HCT116 (cell line): ENCODE measurements around the gene PDE7B. TPM values are rescaled to one million over a fixed set of nuclear protein-coding genes. Genes with fewer than 3 reads are reported as not detected.

ENCODE experiments used
- ATAC-seq: fragments of 200-7000 bp; cut with Tn5 transposase; 2 replicates; pipeline ENCODE4 v1.9.1; 2020; ENCODE audit warnings: mild to moderate bottlenecking, moderate library complexity
- BruUV-seq: library from RNA; stranded (reverse); fragments of 400-500 nt; replicated peaks from 2 replicates; lab custom pipeline; 2021; lab: Mats Ljungman, UMichigan
- CTCF ChIA-PET: fragments of 300-600 bp; sonication (Branson Sonifier 250); formaldehyde crosslinking; loops from one replicate; lab custom pipeline; 2021; ENCODE audit warnings: antibody characterized with exemption; lab: Charles Lee
- POLR2A ChIA-PET: fragments of 300-600, 350-600 bp; sonication (Branson Sonifier 250); formaldehyde crosslinking; loops from one replicate; lab custom pipeline; 2021; ENCODE audit warnings: antibody characterized with exemption; lab: Charles Lee
- RAD21 ChIA-PET, 2 experiments: fragments of 300-600 bp; sonication (Branson Sonifier 250); formaldehyde crosslinking; loops; one replicate each; lab custom pipeline; 2023; ENCODE audit warnings: low total read pairs in 2 of 2; ENCODE audit not compliant: uncharacterized antibody in 2 of 2, unreplicated experiment in 2 of 2, low non-redundant PET in 1 of 2; lab: Charles Lee
- DNase-seq: peaks from one replicate; pipeline ENCODE4 v3.0.0-alpha.2; 2010; ENCODE audit warnings: low read depth, low spot score
- H2AFZ ChIP-seq: fragments of 200-600 bp; shearing (Covaris generic), sonication (generic); 2 replicates; pipeline ENCODE4 v1.6.1; 2017; ENCODE audit warnings: low read depth, mixed run types, mixed read lengths, antibody characterized with exemption, low read length; ENCODE audit not compliant: poor library complexity, severe bottlenecking
- H3K27ac ChIP-seq: 2 replicates; pipeline ENCODE4 v1.5.1; 2012; ENCODE audit warnings: low read depth, low read length
- H3K27me3 ChIP-seq: fragments of 200-600 bp; sonication (generic); 2 replicates; pipeline ENCODE4 v1.6.1; 2016; ENCODE audit warnings: mixed run types, low read length, mixed read lengths; ENCODE audit not compliant: insufficient read depth
- H3K36me3 ChIP-seq, 2 experiments: fragments of 200-500 bp in 1 of 2; fragments of 200-600 bp in 1 of 2; sonication (Bioruptor generic) in 1 of 2; sonication (generic) in 1 of 2; 2 replicates each; pipeline versions ENCODE4 v1.5.1 to v1.6.1; 2014 to 2016; ENCODE audit warnings: low read length in 2 of 2, inconsistent platforms in 1 of 2, mixed read lengths in 1 of 2, mixed run types in 1 of 2; ENCODE audit not compliant: insufficient read depth in 2 of 2, control insufficient read depth in 1 of 2
- H3K4me1 ChIP-seq, 2 experiments: fragments of 200-600 bp in 1 of 2; sonication (generic) in 1 of 2; 2 replicates each; pipeline versions ENCODE4 v1.5.1 to v1.6.1; 2012 to 2017; ENCODE audit warnings: low read length in 2 of 2, inconsistent platforms in 1 of 2, mild to moderate bottlenecking in 1 of 2, mixed read lengths in 1 of 2, mixed run types in 1 of 2, moderate library complexity in 1 of 2; ENCODE audit not compliant: insufficient read depth in 2 of 2, control insufficient read depth in 1 of 2
- H3K4me2 ChIP-seq: fragments of 200-600 bp; sonication (generic); 2 replicates; pipeline ENCODE4 v1.6.1; 2017; ENCODE audit warnings: mixed run types, low read length, mixed read lengths
- H3K4me3 ChIP-seq, 2 experiments: fragments of 200-600 bp in 1 of 2; sonication (generic) in 1 of 2; replicated peaks in 1 of 2; 2 replicates each; pipeline ENCODE4 v1.5.1; 2011 to 2016; ENCODE audit warnings: low read length in 2 of 2, control low read depth in 1 of 2, low read depth in 1 of 2, mild to moderate bottlenecking in 1 of 2, mixed read lengths in 1 of 2, mixed run types in 1 of 2
- H3K79me2 ChIP-seq: fragments of 200-600 bp; sonication (generic); 2 replicates; pipeline ENCODE4 v1.6.1; 2017; ENCODE audit warnings: mild to moderate bottlenecking, mixed run types, low read length, moderate library complexity, mixed read lengths; ENCODE audit not compliant: insufficient read depth
- H3K9ac ChIP-seq: fragments of 200-600 bp; sonication (generic); 2 replicates; pipeline ENCODE4 v1.6.1; 2016; ENCODE audit warnings: low read length, mixed read lengths
- H3K9me2 ChIP-seq: fragments of 200-600 bp; sonication (generic), shearing (Covaris generic); 2 replicates; pipeline ENCODE4 v1.6.1; 2017; ENCODE audit warnings: mixed run types, mild to moderate bottlenecking, moderate library complexity; ENCODE audit not compliant: insufficient read depth
- H3K9me3 ChIP-seq, 2 experiments: fragments of 200-500 bp in 1 of 2; fragments of 200-600 bp in 1 of 2; sonication (Bioruptor generic) in 1 of 2; sonication (generic) in 1 of 2; 2 replicates each; pipeline ENCODE4 v1.6.1; 2014 to 2017; ENCODE audit warnings: low read length in 2 of 2, mixed read lengths in 2 of 2, inconsistent platforms in 1 of 2, low read depth in 1 of 2, mild to moderate bottlenecking in 1 of 2, mixed run types in 1 of 2, moderate library complexity in 1 of 2; ENCODE audit not compliant: control insufficient read depth in 1 of 2, insufficient read depth in 1 of 2
- H4K20me1 ChIP-seq: fragments of 200-600 bp; sonication (generic), shearing (Covaris generic); 2 replicates; pipeline ENCODE4 v1.6.1; 2017; ENCODE audit warnings: mixed run types, mild to moderate bottlenecking, moderate library complexity; ENCODE audit not compliant: insufficient read depth
- CEBPB ChIP-seq: IDR thresholded peaks from 2 replicates; pipeline ENCODE4 v1.6.1; 2012; ENCODE audit warnings: low read depth
- EGR1 ChIP-seq: IDR thresholded peaks from 2 replicates; pipeline ENCODE4 v1.6.1; 2012; ENCODE audit warnings: low read depth
- ELF1 ChIP-seq: IDR thresholded peaks from 2 replicates; pipeline ENCODE4 v1.6.1; 2012; ENCODE audit warnings: low read depth, borderline replicate concordance
- EZH2 ChIP-seq: fragments of 200-600 bp; sonication (generic); IDR thresholded peaks from 2 replicates; pipeline ENCODE4 v1.6.1; 2017; ENCODE audit warnings: antibody characterized with exemption, mixed run types
- EZH2phosphoT487 ChIP-seq: fragments of 200-600 bp; IDR thresholded peaks from 2 replicates; pipeline ENCODE4 v1.6.1; 2018; ENCODE audit warnings: antibody characterized with exemption, borderline replicate concordance
- FOSL1 ChIP-seq: IDR thresholded peaks from 2 replicates; pipeline ENCODE4 v1.6.1; 2012; ENCODE audit warnings: low read depth
- JUND ChIP-seq: IDR thresholded peaks from 2 replicates; pipeline ENCODE4 v1.6.1; 2012
- MAX ChIP-seq: IDR thresholded peaks from 2 replicates; pipeline ENCODE4 v1.6.1; 2012
- POLR2A ChIP-seq: IDR thresholded peaks from 2 replicates; pipeline ENCODE4 v1.7.0; 2011; ENCODE audit warnings: borderline replicate concordance; ENCODE audit not compliant: insufficient read depth, insufficient read length; ENCODE audit errors: extremely low read depth
- POLR2AphosphoS5 ChIP-seq: IDR thresholded peaks from 2 replicates; pipeline ENCODE4 v1.6.1; 2011; ENCODE audit warnings: mild to moderate bottlenecking, low read depth, low read length, moderate library complexity
- RAD21 ChIP-seq: IDR thresholded peaks from 2 replicates; pipeline ENCODE4 v1.6.1; 2012; ENCODE audit warnings: low read depth, mild to moderate bottlenecking
- SIN3A ChIP-seq: IDR thresholded peaks from 2 replicates; pipeline ENCODE4 v1.6.1; 2012; ENCODE audit warnings: low read depth
- TCF7L2 ChIP-seq: IDR thresholded peaks from 2 replicates; pipeline ENCODE4 v1.7.0; 2011; ENCODE audit warnings: borderline replicate concordance, inconsistent platforms; ENCODE audit not compliant: insufficient read depth, insufficient read length; ENCODE audit errors: extremely low read depth
- YY1 ChIP-seq: IDR thresholded peaks from 2 replicates; pipeline ENCODE4 v1.6.1; 2011; ENCODE audit warnings: low read length, low read depth, moderate library complexity, mild to moderate bottlenecking; ENCODE audit not compliant: insufficient replicate concordance; ENCODE audit errors: extremely low read depth
- ZNF274 ChIP-seq: fragments of 200-500 bp; sonication (Bioruptor generic); IDR thresholded peaks from 2 replicates; pipeline ENCODE4 v1.6.1; 2014; ENCODE audit warnings: mild to moderate bottlenecking, low read depth, low read length, inconsistent platforms
- intact Hi-C: fragments of 100-400 bp; cut with micrococcal nuclease; formaldehyde crosslinking; loops from 2 replicates; pipeline ENCODE4 v1.10.0; 2022
- total RNA-seq: library from RNA; stranded (reverse); gene quantifications from one replicate; pipeline ENCODE4 v1.2.1, GENCODE V29; 2021; ENCODE audit not compliant: unreplicated experiment
- TF ChIP-seq, protein P1 (sequence below): IDR thresholded peaks from 2 replicates; pipeline ENCODE4 v1.6.1; 2012; ENCODE audit warnings: low read depth
- TF ChIP-seq, protein P2 (sequence below), 3 experiments: fragments of 200-600 bp in 1 of 3; sonication (generic) in 1 of 3; IDR thresholded peaks in 2 of 3; conservative IDR thresholded peaks in 1 of 3; 2 replicates each; pipeline ENCODE4 v1.5.1; 2012 to 2017; ENCODE audit warnings: low read depth in 2 of 3, low read length in 2 of 3, antibody characterized with exemption in 1 of 3, borderline replicate concordance in 1 of 3, control low read depth in 1 of 3, mild to moderate bottlenecking in 1 of 3, mixed read lengths in 1 of 3, mixed run types in 1 of 3, moderate library complexity in 1 of 3; ENCODE audit not compliant: insufficient read depth in 1 of 3

The PDE7B gene
- total RNA-seq, 1 experiment from 2014 or later, result 0.61 TPM

GRCh38 chr6:135962731-135963130 lies 111.2 kb downstream of the PDE7B start:
- Histone ChIP-seq H3K4me3 (no peak overlapping the region), H2AFZ (no peak overlapping the region), H3K27ac (no peak overlapping the region), H4K20me1 (no peaks in the 10 kb centered on the region), H3K9ac (no peak overlapping the region), H3K79me2 (no peaks in the 10 kb centered on the region), H3K9me3 (no peaks in the 10 kb centered on the region), H3K9me2 (no peaks in the 10 kb centered on the region), H3K4me2 (no peak overlapping the region), H3K4me1 (no peaks in the 10 kb centered on the region), H3K36me3 (no peaks in the 10 kb centered on the region), H3K27me3 (no peaks in the 10 kb centered on the region)
- ChIA-PET CTCF (no interaction called here), RAD21 (no interaction called here), POLR2A (no interaction called here)
- BruUV-seq, result no TSS peak
- intact Hi-C loops, result no loop called here
- DNase-seq, result no peak
- no peak for ATAC-seq
- no peak for TF ChIP-seq FOSL1
- TF ChIP-seq EZH2phosphoT487, result no peak
- no peak for TF ChIP-seq MAX
- no peak for TF ChIP-seq TCF7L2
- no peak for TF ChIP-seq SIN3A
- no peak for TF ChIP-seq RAD21
- no peak for TF ChIP-seq ZNF274
- TF ChIP-seq, protein P1, sequence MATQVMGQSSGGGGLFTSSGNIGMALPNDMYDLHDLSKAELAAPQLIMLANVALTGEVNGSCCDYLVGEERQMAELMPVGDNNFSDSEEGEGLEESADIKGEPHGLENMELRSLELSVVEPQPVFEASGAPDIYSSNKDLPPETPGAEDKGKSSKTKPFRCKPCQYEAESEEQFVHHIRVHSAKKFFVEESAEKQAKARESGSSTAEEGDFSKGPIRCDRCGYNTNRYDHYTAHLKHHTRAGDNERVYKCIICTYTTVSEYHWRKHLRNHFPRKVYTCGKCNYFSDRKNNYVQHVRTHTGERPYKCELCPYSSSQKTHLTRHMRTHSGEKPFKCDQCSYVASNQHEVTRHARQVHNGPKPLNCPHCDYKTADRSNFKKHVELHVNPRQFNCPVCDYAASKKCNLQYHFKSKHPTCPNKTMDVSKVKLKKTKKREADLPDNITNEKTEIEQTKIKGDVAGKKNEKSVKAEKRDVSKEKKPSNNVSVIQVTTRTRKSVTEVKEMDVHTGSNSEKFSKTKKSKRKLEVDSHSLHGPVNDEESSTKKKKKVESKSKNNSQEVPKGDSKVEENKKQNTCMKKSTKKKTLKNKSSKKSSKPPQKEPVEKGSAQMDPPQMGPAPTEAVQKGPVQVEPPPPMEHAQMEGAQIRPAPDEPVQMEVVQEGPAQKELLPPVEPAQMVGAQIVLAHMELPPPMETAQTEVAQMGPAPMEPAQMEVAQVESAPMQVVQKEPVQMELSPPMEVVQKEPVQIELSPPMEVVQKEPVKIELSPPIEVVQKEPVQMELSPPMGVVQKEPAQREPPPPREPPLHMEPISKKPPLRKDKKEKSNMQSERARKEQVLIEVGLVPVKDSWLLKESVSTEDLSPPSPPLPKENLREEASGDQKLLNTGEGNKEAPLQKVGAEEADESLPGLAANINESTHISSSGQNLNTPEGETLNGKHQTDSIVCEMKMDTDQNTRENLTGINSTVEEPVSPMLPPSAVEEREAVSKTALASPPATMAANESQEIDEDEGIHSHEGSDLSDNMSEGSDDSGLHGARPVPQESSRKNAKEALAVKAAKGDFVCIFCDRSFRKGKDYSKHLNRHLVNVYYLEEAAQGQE, result no peak
- no peak for TF ChIP-seq EZH2
- no peak for TF ChIP-seq ELF1
- no peak for TF ChIP-seq YY1
- TF ChIP-seq POLR2AphosphoS5, result no peak
- no peak for TF ChIP-seq EGR1
- no peak for TF ChIP-seq JUND
- TF ChIP-seq, protein P2, sequence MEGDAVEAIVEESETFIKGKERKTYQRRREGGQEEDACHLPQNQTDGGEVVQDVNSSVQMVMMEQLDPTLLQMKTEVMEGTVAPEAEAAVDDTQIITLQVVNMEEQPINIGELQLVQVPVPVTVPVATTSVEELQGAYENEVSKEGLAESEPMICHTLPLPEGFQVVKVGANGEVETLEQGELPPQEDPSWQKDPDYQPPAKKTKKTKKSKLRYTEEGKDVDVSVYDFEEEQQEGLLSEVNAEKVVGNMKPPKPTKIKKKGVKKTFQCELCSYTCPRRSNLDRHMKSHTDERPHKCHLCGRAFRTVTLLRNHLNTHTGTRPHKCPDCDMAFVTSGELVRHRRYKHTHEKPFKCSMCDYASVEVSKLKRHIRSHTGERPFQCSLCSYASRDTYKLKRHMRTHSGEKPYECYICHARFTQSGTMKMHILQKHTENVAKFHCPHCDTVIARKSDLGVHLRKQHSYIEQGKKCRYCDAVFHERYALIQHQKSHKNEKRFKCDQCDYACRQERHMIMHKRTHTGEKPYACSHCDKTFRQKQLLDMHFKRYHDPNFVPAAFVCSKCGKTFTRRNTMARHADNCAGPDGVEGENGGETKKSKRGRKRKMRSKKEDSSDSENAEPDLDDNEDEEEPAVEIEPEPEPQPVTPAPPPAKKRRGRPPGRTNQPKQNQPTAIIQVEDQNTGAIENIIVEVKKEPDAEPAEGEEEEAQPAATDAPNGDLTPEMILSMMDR (IDR thresholded peaks at IDR 0.05 in 2 of 3, conservative IDR thresholded peaks at IDR 0.05 in 1 of 3; ENCODE audit: borderline replicate concordance in 1 of 3, insufficient read depth in 1 of 3, low read depth in 2 of 3, low read length in 2 of 3), result no peak
- TF ChIP-seq POLR2A, result no peak
- no peak for TF ChIP-seq CEBPB
